Pancreas (tissue), 10 donors: Measurements from ENCODE around the gene SCAMP1. TPM values are rescaled to one million over a fixed set of nuclear protein-coding genes. Genes with fewer than 3 reads are reported as not detected.

Experiments used
- ATAC-seq, 4 donors: fragments of 200-7000 bp; cut with Tn5 transposase; one replicate each; pipeline versions ENCODE4 v1.8.0 to v1.9.1; 2020; ENCODE audit warnings: mild to moderate bottlenecking in 4 of 4, moderate library complexity in 4 of 4
- DNase-seq, 6 donors: peaks; one replicate each; pipeline ENCODE4 v3.0.0-alpha.2; 2020
- FAIRE-seq: peaks from 2 replicates; lab custom pipeline; 2012; peaks lifted over from hg19 to GRCh38; lab: Jason Lieb, UNC
- H3K27ac ChIP-seq, 4 donors: fragments of 200-600 bp; sonication (generic); 1 replicate in 3 of 4; 2 replicates in 1 of 4; pipeline versions ENCODE4 v1.5.0 to v1.8.0; 2020
- H3K27me3 ChIP-seq, 4 donors: fragments of 200-600 bp; one replicate each; pipeline ENCODE4 v1.8.0; 2021
- H3K36me3 ChIP-seq, 3 donors: fragments of 200-600 bp; sonication (generic) in 1 of 3; one replicate each; pipeline versions ENCODE4 v1.5.0 to v1.8.0; 2020 to 2021
- H3K4me1 ChIP-seq, 3 donors: fragments of 200-600 bp; one replicate each; pipeline ENCODE4 v1.8.0; 2021
- H3K4me3 ChIP-seq, 4 donors: fragments of 200-600 bp; sonication (generic) in 2 of 4; one replicate each; pipeline versions ENCODE4 v1.5.0 to v1.8.0; 2020 to 2021
- H3K9me3 ChIP-seq, 4 donors: fragments of 200-600 bp; one replicate each; pipeline ENCODE4 v1.8.0; 2021
- CTCF ChIP-seq, 4 donors: fragments of 200-600 bp; sonication (generic) in 3 of 4; IDR thresholded peaks; one replicate each; pipeline versions ENCODE4 v1.5.0 to v1.8.0; 2021; ENCODE audit warnings: antibody characterized with exemption in 4 of 4
- WGBS, 2 donors: extraction: QIAGEN DNeasy Blood & Tissue Kit; methylation state at CpG; one replicate each; pipeline ENCODE4 v1.1.7; 2013; 5-methylcytosine and 5-hydroxymethylcytosine counted together
- intact Hi-C, 3 donors: fragments of 100-400 bp; cut with DNase I; formaldehyde crosslinking; loops; one replicate each; pipeline versions ENCODE4 v1.11.1 to v1.14.2; 2022
- polyA plus RNA-seq, 2 donors: library from polyadenylated mRNA; stranded (reverse); fragments of 200-250 nt; gene quantifications; one replicate each; pipeline ENCODE4 v1.2.3, GENCODE V29; 2013
- total RNA-seq, 6 donors: library from RNA; stranded (reverse); fragmentation: NEBNext Ultra II Directional in 4 of 6; extraction: Animal tissue kit (Norgen Biotek cat#: 25700) in 4 of 6; gene quantifications; one replicate each; pipeline versions ENCODE4 v1.2.1 to v1.2.4, GENCODE V29; 2021 to 2023
- donor health status: healthy with polysubstance abuse.
- donor health status: DM: no; HTN: no; CAD: no; lungs with moderate emphysema.
- donor health status: DM: no; HTN: no; CAD: no.
- donor health status: control.
- donor health status: control.
- donor health status: Bipolar disorder and iron deficiency.
- donor health status: DM: yes; HTN: yes; CAD: no.
- donor health status: DM: no; HTN: no; CAD: no.
- donor health status: DM: no; HTN: no; CAD: no.
- donor health status: DM: yes; HTN: yes; CAD: no.

SCAMP1 gene
- total and polyA plus RNA-seq, 8 donors: 4.4 to 29.9 (median 20.4) TPM

- no peak for DNase-seq
Observed at GRCh38 chr5:78367318-78367991, 7.0 kb downstream of the SCAMP1 start.

DNA sequence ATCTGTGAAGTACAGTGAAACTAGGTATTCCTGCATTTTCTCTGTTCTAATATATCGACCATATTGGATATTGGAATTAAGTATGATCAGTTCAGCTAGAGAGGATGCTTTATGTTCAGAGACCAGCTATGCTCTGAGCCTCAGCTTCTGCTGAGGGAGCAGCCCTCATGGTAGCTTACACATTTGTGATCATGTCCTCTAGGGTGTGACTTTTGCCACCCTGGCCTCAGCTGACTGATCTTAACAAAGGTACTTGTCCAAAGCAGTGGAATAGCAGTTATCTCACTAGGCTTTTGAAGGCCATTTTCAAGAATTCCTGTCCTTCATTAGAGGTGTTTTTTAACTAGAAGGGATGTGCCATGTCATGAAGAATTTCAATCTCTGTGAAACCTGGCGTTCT, 9.3 kb downstream of the SCAMP1 start:
- FAIRE-seq (no peak), DNase-seq (no peak)
- intact Hi-C loops: no loop called here

More at GRCh38 chr5:78367318-78367991, 7.0 kb downstream of the SCAMP1 start:
- no peaks in the 10 kb centered on the region for H3K9me3 ChIP-seq
- no peaks in the 10 kb centered on the region for H3K27me3 ChIP-seq
- no peak overlapping the region for H3K27ac ChIP-seq
- no peak for FAIRE-seq
- peaks cover 0 to 10% (median 1%) of the 10 kb centered on the region in 3 donors for H3K4me1 ChIP-seq
- no peak overlapping the region for H3K4me3 ChIP-seq
- WGBS, 2 donors: 81 to 91% methylated on average over 6 of the region's 6 CpGs
- peak in 3 of 4 donors; percentile 43 to 88 (median 85) for ATAC-seq
- intact Hi-C loops: no loop called here
- no peaks in the 10 kb centered on the region for H3K36me3 ChIP-seq
- no peak for TF ChIP-seq CTCF (IDR thresholded peaks at IDR 0.05)

DNA sequence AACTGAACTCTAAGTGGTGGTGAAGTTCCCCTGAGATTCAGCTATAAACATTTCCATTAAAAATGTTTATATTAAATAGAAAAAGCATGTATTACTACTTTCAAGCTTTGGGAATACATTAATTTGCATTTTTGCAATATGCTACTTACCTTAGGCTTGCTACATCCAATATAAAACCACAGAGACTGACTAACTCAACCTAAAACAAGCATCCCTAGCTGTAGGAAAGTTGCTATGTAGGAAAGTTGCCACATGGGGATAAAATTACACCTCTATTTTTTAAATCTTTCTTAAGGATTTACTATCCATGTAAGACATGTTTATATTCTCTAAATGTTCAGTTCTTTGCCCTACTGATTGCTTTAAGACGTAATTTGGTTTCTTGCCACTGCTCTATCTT, 12.8 kb downstream of the SCAMP1 start:
- DNase-seq (no peak), FAIRE-seq (no peak), ATAC-seq (no peak)
- Histone ChIP-seq H3K27me3 (no peaks in the 10 kb centered on the region), H3K4me1 (peaks cover 20 to 24% (median 20%) of the 10 kb centered on the region in 3 donors), H3K4me3 (no peak overlapping the region), H3K36me3 (no peaks in the 10 kb centered on the region), H3K27ac (no peak overlapping the region), H3K9me3 (no peaks in the 10 kb centered on the region)
- intact Hi-C loops: no loop called here
- no peak for TF ChIP-seq CTCF (IDR thresholded peaks at IDR 0.05)
- 71 to 83% methylated on average over 1 of the region's 1 CpG for WGBS, 2 donors

More for the DNA sequence above, 9.3 kb downstream of the SCAMP1 start:
- Histone ChIP-seq H3K36me3 (no peaks in the 10 kb centered on the region), H3K4me1 (peaks cover 3 to 13% (median 4%) of the 10 kb centered on the region in 3 donors), H3K9me3 (no peaks in the 10 kb centered on the region), H3K27ac (no peak overlapping the region), H3K27me3 (no peaks in the 10 kb centered on the region), H3K4me3 (no peak overlapping the region)
- TF ChIP-seq CTCF (IDR thresholded peaks at IDR 0.05): no peak
- no peak for ATAC-seq
- 89 to 95% methylated on average over 2 of the region's 2 CpGs for WGBS, 2 donors

- peak; percentile 60 to 79 (median 73) for ATAC-seq
- H3K36me3 ChIP-seq: no peaks in the 10 kb centered on the region
- peaks cover 18 to 20% (median 20%) of the 10 kb centered on the region in 3 donors for H3K4me1 ChIP-seq
- no peak for DNase-seq
- no peaks in the 10 kb centered on the region for H3K9me3 ChIP-seq
- no peak for TF ChIP-seq CTCF (IDR thresholded peaks at IDR 0.05)
- no peak for FAIRE-seq
- H3K27ac ChIP-seq: peak overlapping the region in 2 of 4 donors; percentile 20 to 29
- intact Hi-C loops: no loop called here
- H3K27me3 ChIP-seq: no peaks in the 10 kb centered on the region
- no peak overlapping the region for H3K4me3 ChIP-seq
- 36 to 40% methylated on average over 3 of the region's 3 CpGs for WGBS, 2 donors
Observed at GRCh38 chr5:78376315-78376714, 15.9 kb downstream of the SCAMP1 start.
